Astrocyte (in vitro differentiated cells and primary cell): ENCODE data around the gene RNU6-8. TPM values are rescaled to one million over a fixed set of nuclear protein-coding genes. Genes with fewer than 3 reads are reported as not detected.

Experiments
- DNase-seq: peaks from one replicate; pipeline ENCODE4 v3.0.0-alpha.2; 2010; ENCODE audit warnings: low read depth
- FAIRE-seq: peaks from 2 replicates; lab custom pipeline; 2011; peaks lifted over from hg19 to GRCh38; lab: Jason Lieb, UNC
- H2AFZ ChIP-seq: 2 replicates; pipeline ENCODE4 v1.6.0; 2012; ENCODE audit warnings: low read depth, low read length, inconsistent platforms
- H3K27ac ChIP-seq: 2 replicates; pipeline ENCODE4 v1.5.1; 2011; ENCODE audit warnings: low read depth, low read length, inconsistent platforms
- H3K27me3 ChIP-seq: 2 replicates; pipeline ENCODE4 v1.6.0; 2011; ENCODE audit warnings: low read length, inconsistent platforms; ENCODE audit not compliant: insufficient read depth
- H3K36me3 ChIP-seq: 2 replicates; pipeline ENCODE4 v1.5.1; 2011; ENCODE audit warnings: low read length, inconsistent platforms; ENCODE audit not compliant: insufficient read depth
- H3K4me1 ChIP-seq: 2 replicates; pipeline ENCODE4 v1.5.1; 2011; ENCODE audit warnings: low read length, inconsistent platforms; ENCODE audit not compliant: insufficient read depth
- H3K4me2 ChIP-seq: 2 replicates; pipeline ENCODE4 v1.6.0; 2012; ENCODE audit warnings: low read length, inconsistent platforms
- H3K4me3 ChIP-seq: 2 replicates; pipeline ENCODE4 v1.5.1; 2011; ENCODE audit warnings: low read depth, mild to moderate bottlenecking, low read length, inconsistent platforms; ENCODE audit not compliant: insufficient read depth
- H3K79me2 ChIP-seq: 2 replicates; pipeline ENCODE4 v1.6.0; 2012; ENCODE audit warnings: mild to moderate bottlenecking, low read length, inconsistent platforms; ENCODE audit not compliant: insufficient read depth
- H3K9ac ChIP-seq: 2 replicates; pipeline ENCODE4 v1.6.0; 2012; ENCODE audit warnings: mild to moderate bottlenecking, low read length, inconsistent platforms
- H3K9me3 ChIP-seq: 2 replicates; pipeline ENCODE4 v1.5.1; 2012; ENCODE audit warnings: low read depth, mild to moderate bottlenecking, low read length, inconsistent platforms; ENCODE audit not compliant: insufficient read depth
- H4K20me1 ChIP-seq: 2 replicates; pipeline ENCODE4 v1.6.0; 2012; ENCODE audit warnings: low read length, inconsistent platforms; ENCODE audit not compliant: insufficient read depth
- H3K27ac Mint-ChIP-seq: one replicate; pipeline ENCODE4 v1.8.0; 2021; ENCODE audit warnings: mild to moderate bottlenecking, mixed read lengths; ENCODE audit not compliant: unreplicated experiment
- H3K27me3 Mint-ChIP-seq: one replicate; pipeline ENCODE4 v1.8.0; 2021; ENCODE audit warnings: low read depth, mixed read lengths; ENCODE audit not compliant: unreplicated experiment
- H3K36me3 Mint-ChIP-seq: one replicate; pipeline ENCODE4 v1.8.0; 2021; ENCODE audit warnings: low read depth, mixed read lengths; ENCODE audit not compliant: unreplicated experiment
- H3K4me1 Mint-ChIP-seq: one replicate; pipeline ENCODE4 v1.8.0; 2021; ENCODE audit warnings: low read depth, mixed read lengths; ENCODE audit not compliant: unreplicated experiment
- H3K4me3 Mint-ChIP-seq: one replicate; pipeline ENCODE4 v1.8.0; 2021; ENCODE audit warnings: mild to moderate bottlenecking, moderate library complexity, mixed read lengths; ENCODE audit not compliant: unreplicated experiment
- H3K9me3 Mint-ChIP-seq: one replicate; pipeline ENCODE4 v1.8.0; 2021; ENCODE audit warnings: mild to moderate bottlenecking, mixed read lengths; ENCODE audit not compliant: unreplicated experiment
- EZH2 ChIP-seq: IDR thresholded peaks from 2 replicates; pipeline ENCODE4 v1.6.1; 2012; ENCODE audit warnings: mild to moderate bottlenecking, low read length, inconsistent platforms; ENCODE audit not compliant: insufficient read depth
- total RNA-seq: library from RNA; stranded (reverse); gene quantifications from 2 replicates; pipeline ENCODE4 v1.2.1, GENCODE V29; 2021
- TF ChIP-seq, protein P1 (sequence below): IDR thresholded peaks from 2 replicates; pipeline ENCODE4 v1.5.1; 2011; ENCODE audit warnings: low read depth, mild to moderate bottlenecking, inconsistent platforms, low read length, moderate library complexity; ENCODE audit not compliant: insufficient read depth

The RNU6-8 gene
- total RNA-seq, 1 donor from 2014 or later = not detected

DNA sequence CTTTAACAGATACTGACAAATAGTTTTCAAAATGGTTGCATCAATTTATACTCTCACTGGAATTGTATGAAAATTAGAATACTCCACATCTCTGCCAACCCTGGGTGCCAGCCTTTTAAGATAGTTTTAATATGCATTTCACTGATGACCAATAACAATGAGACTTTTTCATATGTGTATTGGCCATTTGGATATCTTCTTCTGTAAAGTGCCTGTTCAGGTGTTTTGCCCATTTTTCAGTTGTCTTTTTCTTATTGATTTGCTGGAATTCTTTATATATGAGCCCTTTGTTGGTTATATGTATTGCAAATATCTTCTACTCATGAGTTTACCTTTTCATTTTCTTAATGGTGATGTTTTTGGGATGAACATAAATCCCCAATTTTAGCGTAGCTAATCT is 18.0 kb downstream of the RNU6-8 start:
- Mint-ChIP-seq H3K4me1 (peaks cover 10% of the 10 kb centered on the region), H3K4me3 (no peak overlapping the region), H3K9me3 (peaks cover 4% of the 10 kb centered on the region), H3K36me3 (no peaks in the 10 kb centered on the region), H3K27ac (no peak overlapping the region), H3K27me3 (no peaks in the 10 kb centered on the region)
- Histone ChIP-seq H3K36me3 (no peaks in the 10 kb centered on the region), H3K27me3 (no peaks in the 10 kb centered on the region), H3K27ac (no peak overlapping the region), H3K79me2 (no peaks in the 10 kb centered on the region), H3K4me1 (no peaks in the 10 kb centered on the region), H2AFZ (no peak overlapping the region), H4K20me1 (no peaks in the 10 kb centered on the region), H3K4me2 (no peak overlapping the region), H3K4me3 (no peak overlapping the region), H3K9me3 (no peaks in the 10 kb centered on the region), H3K9ac (no peak overlapping the region)
- FAIRE-seq = no peak
- DNase-seq = no peak
- no peak for TF ChIP-seq EZH2
- TF ChIP-seq, protein P1, sequence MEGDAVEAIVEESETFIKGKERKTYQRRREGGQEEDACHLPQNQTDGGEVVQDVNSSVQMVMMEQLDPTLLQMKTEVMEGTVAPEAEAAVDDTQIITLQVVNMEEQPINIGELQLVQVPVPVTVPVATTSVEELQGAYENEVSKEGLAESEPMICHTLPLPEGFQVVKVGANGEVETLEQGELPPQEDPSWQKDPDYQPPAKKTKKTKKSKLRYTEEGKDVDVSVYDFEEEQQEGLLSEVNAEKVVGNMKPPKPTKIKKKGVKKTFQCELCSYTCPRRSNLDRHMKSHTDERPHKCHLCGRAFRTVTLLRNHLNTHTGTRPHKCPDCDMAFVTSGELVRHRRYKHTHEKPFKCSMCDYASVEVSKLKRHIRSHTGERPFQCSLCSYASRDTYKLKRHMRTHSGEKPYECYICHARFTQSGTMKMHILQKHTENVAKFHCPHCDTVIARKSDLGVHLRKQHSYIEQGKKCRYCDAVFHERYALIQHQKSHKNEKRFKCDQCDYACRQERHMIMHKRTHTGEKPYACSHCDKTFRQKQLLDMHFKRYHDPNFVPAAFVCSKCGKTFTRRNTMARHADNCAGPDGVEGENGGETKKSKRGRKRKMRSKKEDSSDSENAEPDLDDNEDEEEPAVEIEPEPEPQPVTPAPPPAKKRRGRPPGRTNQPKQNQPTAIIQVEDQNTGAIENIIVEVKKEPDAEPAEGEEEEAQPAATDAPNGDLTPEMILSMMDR = no peak

DNA sequence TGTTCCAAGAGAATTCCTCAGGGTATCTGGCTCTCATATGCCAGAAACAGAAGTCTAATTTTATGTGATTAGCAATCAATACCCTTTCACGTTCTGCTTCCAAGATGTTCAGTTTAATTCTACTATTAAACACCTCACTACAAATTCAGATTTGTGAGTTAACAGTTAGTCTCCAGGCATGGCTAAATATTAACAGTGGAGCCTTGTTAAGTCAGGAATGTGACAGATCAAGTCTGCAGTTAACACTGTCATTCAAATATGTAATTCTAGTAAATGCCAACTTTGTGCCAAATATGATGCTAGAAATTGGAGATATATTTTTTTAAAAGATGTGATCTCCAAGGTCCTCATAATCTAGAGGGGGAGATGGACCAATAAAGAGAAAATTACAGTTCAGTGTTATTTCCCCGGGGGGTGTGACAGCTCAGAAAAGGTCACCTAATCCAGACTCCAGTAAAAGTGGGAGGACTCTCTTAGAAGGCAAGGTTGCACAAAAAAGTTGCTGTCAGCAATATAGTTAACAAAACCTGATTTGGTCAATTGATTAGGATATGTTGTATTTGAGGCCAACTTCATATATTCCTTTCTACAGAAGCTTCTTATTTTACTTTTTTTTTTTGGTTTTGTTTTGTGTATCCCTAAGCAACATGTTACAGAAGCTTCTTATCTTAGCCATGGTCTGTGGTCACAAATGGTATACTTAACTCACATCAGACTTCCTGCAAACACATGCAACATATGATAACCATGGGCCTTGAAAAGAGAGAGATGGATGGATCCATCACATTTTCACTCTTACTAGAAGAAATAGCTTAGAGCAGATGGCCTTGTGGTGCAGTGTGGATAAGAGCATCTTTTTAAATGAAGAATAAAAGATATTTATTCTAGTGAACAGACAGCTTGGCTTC is 19.7 kb downstream of the RNU6-8 start:
- Histone ChIP-seq H3K27ac (no peak overlapping the region), H3K4me3 (no peak overlapping the region), H4K20me1 (no peaks in the 10 kb centered on the region), H3K27me3 (no peaks in the 10 kb centered on the region), H3K9me3 (no peaks in the 10 kb centered on the region), H2AFZ (no peak overlapping the region), H3K4me1 (no peaks in the 10 kb centered on the region), H3K36me3 (no peaks in the 10 kb centered on the region), H3K9ac (no peak overlapping the region), H3K4me2 (no peak overlapping the region), H3K79me2 (no peaks in the 10 kb centered on the region)
- DNase-seq (no peak), FAIRE-seq (no peak)
- TF ChIP-seq, protein P1 = no peak
- TF ChIP-seq EZH2 = no peak
- H3K9me3 Mint-ChIP-seq = peaks cover 8% of the 10 kb centered on the region
- H3K36me3 Mint-ChIP-seq = no peaks in the 10 kb centered on the region
- H3K27me3 Mint-ChIP-seq = no peaks in the 10 kb centered on the region
- H3K4me3 Mint-ChIP-seq = no peak overlapping the region
- no peak overlapping the region for H3K27ac Mint-ChIP-seq
- peaks cover 9% of the 10 kb centered on the region for H3K4me1 Mint-ChIP-seq

DNA sequence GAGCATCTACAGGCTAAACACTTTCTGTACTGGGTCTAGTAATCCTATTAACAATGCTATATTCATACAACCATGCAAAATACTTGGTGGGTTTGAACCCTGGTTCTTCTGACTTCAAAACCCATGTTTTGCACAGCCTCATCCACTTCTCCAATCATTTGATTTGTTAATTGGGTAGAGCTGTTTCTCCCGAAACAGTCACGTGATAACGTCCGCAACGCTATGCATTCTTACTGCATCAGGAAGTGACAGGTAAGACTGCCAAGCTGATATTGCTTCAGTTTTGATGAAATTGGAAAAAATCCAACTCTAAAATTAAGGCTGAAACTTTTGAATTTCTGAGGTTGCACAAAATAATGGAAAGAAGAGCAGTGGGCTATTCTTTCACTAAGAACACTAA is 31.6 kb downstream of the RNU6-8 start:
- Histone ChIP-seq H3K9me3 (no peaks in the 10 kb centered on the region), H3K4me2 (no peak overlapping the region), H3K4me1 (no peaks in the 10 kb centered on the region), H3K36me3 (no peaks in the 10 kb centered on the region), H3K9ac (no peak overlapping the region), H3K79me2 (no peaks in the 10 kb centered on the region), H2AFZ (no peak overlapping the region), H3K27ac (no peak overlapping the region), H3K27me3 (no peaks in the 10 kb centered on the region), H3K4me3 (no peak overlapping the region), H4K20me1 (no peaks in the 10 kb centered on the region)
- H3K27ac Mint-ChIP-seq = no peak overlapping the region
- FAIRE-seq (no peak), DNase-seq (no peak)
- H3K4me1 Mint-ChIP-seq = peaks cover 8% of the 10 kb centered on the region
- H3K9me3 Mint-ChIP-seq = no peaks in the 10 kb centered on the region
- no peak overlapping the region for H3K4me3 Mint-ChIP-seq
- TF ChIP-seq, protein P1 = no peak
- no peak for TF ChIP-seq EZH2
- H3K27me3 Mint-ChIP-seq = no peaks in the 10 kb centered on the region
- no peaks in the 10 kb centered on the region for H3K36me3 Mint-ChIP-seq
